GM12892 (cell line): ENCODE measurements around the gene SPOCK1.

Experiments
- POLR2A ChIP-seq: IDR thresholded peaks from 2 replicates; pipeline ENCODE4 v1.6.1; 2011; ENCODE audit warnings: low read depth, low read length, control low read depth
- POLR2AphosphoS5 ChIP-seq: IDR thresholded peaks from 2 replicates; pipeline ENCODE4 v1.6.1; 2011; ENCODE audit warnings: low read depth, low read length, control low read depth

GRCh38 chr5:137309290-137309689 is 189.8 kb downstream of the SPOCK1 start:
- TF ChIP-seq POLR2A: no peak
- no peak for TF ChIP-seq POLR2AphosphoS5
